GM10248 (cell line): ENCODE measurements around the gene SERPINB8.

ENCODE experiments used
- CTCF ChIA-PET: fragments of 300-600 bp; sonication (Branson Sonifier 250); formaldehyde crosslinking; extraction: SDS; loops from one replicate; lab custom pipeline; 2021; ENCODE audit warnings: antibody characterized with exemption; lab: Yijun Ruan, JAX
- POLR2A ChIA-PET: fragments of 350-650 bp; sonication (Branson Sonifier 250); formaldehyde crosslinking; extraction: SDS; loops from one replicate; lab custom pipeline; 2020; ENCODE audit warnings: antibody characterized with exemption; lab: Yijun Ruan, JAX
- DNase-seq: peaks from one replicate; pipeline ENCODE4 v3.0.0; 2012; ENCODE audit errors: extremely low spot score
- TF ChIP-seq, protein P1 (sequence below): IDR thresholded peaks from 2 replicates; pipeline ENCODE4 v1.5.1; 2012; ENCODE audit warnings: mild to moderate bottlenecking, low read depth; ENCODE audit errors: extremely low read depth, missing control alignments, control extremely low read depth

The SERPINB8 gene

GRCh38 chr18:63997606-63998005 is 27.7 kb downstream of the SERPINB8 start:
- CTCF ChIA-PET = interaction anchor here (1.1 to 1.2 kb wide), 2 partner anchors 12 to 14 kb away, joined by 3 to 4 read pairs; no protein-coding TSS in a partner anchor
- POLR2A ChIA-PET = no interaction called here
- TF ChIP-seq, protein P1, sequence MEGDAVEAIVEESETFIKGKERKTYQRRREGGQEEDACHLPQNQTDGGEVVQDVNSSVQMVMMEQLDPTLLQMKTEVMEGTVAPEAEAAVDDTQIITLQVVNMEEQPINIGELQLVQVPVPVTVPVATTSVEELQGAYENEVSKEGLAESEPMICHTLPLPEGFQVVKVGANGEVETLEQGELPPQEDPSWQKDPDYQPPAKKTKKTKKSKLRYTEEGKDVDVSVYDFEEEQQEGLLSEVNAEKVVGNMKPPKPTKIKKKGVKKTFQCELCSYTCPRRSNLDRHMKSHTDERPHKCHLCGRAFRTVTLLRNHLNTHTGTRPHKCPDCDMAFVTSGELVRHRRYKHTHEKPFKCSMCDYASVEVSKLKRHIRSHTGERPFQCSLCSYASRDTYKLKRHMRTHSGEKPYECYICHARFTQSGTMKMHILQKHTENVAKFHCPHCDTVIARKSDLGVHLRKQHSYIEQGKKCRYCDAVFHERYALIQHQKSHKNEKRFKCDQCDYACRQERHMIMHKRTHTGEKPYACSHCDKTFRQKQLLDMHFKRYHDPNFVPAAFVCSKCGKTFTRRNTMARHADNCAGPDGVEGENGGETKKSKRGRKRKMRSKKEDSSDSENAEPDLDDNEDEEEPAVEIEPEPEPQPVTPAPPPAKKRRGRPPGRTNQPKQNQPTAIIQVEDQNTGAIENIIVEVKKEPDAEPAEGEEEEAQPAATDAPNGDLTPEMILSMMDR = no peak
- no peak for DNase-seq

DNA sequence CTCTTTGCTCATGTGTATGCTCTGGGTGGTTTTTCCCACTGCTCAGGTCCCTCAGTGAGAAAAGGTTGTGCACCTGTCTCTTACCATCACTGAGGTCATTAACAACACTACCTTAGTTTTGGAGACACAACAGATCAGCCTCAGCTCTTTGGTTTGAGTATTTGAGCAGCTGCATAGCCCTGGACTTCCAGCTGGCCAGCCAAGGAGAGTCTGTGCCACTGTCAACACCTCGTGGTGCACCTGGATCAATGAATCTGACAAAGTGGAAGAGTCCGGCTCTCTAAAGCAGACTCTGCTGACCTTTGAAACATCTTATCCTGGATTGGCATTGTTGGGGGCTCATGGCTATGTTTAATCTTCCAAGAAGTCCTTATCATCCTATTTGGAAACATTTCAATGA is 30.0 kb downstream of the SERPINB8 start:
- ChIA-PET CTCF (interaction anchor here (1.0 to 1.2 kb wide), 2 partner anchors 11 to 18 kb away, joined by 3 to 5 read pairs; no protein-coding TSS in a partner anchor), POLR2A (no interaction called here)
- TF ChIP-seq, protein P1 = no peak
- DNase-seq = no peak

GRCh38 chr18:64002581-64002980 is 32.7 kb downstream of the SERPINB8 start:
- no peak for DNase-seq
- TF ChIP-seq, protein P1 = no peak
- ChIA-PET POLR2A (no interaction called here), CTCF (no interaction called here)

GRCh38 chr18:64009305-64009704 is 39.4 kb downstream of the SERPINB8 start:
- ChIA-PET CTCF (interaction anchor here (1.0 to 4.5 kb wide), 4 partner anchors 7 to 25 kb away, joined by 3 to 24 read pairs (median 6); no protein-coding TSS in a partner anchor), POLR2A (no interaction called here)
- TF ChIP-seq, protein P1 = no peak
- no peak for DNase-seq

GRCh38 chr18:64011513-64011912 is 41.6 kb downstream of the SERPINB8 start:
- TF ChIP-seq, protein P1 = no peak
- CTCF ChIA-PET = interaction anchor here (0.6 to 4.5 kb wide), 10 partner anchors 8 to 385 kb away, joined by 3 to 24 read pairs (median 5); no protein-coding TSS in a partner anchor
- POLR2A ChIA-PET = no interaction called here
- no peak for DNase-seq

DNA sequence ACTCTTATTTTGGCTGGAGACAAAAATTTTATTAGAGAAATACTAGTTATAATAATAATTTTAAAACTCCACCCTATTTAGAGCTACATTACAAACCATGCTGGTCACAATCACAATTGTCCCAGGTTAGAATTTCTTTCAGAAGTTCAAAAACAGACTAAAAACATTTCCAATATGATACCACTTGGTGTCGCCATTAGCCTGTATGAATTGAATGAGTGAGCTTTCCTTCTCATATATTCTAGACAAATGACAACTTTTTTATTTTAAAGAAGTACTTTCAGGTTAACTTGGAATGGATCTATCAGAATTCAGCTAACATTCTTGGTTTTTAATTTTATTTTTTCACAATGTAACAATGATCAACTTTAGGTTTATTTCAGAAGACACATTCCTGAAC is 48.0 kb downstream of the SERPINB8 start:
- no peak for DNase-seq
- ChIA-PET POLR2A (no interaction called here), CTCF (interaction anchor here (0.8 to 3.7 kb wide), 14 partner anchors 8 to 394 kb away, joined by 3 to 24 read pairs (median 4); no protein-coding TSS in a partner anchor)

More for the DNA sequence above, 48.0 kb downstream of the SERPINB8 start:
- TF ChIP-seq, protein P1 = peak; percentile 44
